Kidney (tissue), 14 donors: ENCODE data around the gene TC2N. TPM values are rescaled to one million over a fixed set of nuclear protein-coding genes. Genes with fewer than 3 reads are reported as not detected.

Experiments used
- DNase-seq, 5 donors: peaks; one replicate each; pipeline ENCODE4 v3.0.0-alpha.2; 2013 to 2020
- FAIRE-seq: peaks from 2 replicates; lab custom pipeline; 2012; peaks lifted over from hg19 to GRCh38; lab: Jason Lieb, UNC
- H3K27ac ChIP-seq, 2 donors: one replicate each; pipeline ENCODE4 v1.7.0; 2013; ENCODE audit warnings: low read depth in 2 of 2, low read length in 2 of 2, inconsistent platforms in 1 of 2
- H3K27me3 ChIP-seq: one replicate; pipeline ENCODE4 v1.7.1; 2013; ENCODE audit warnings: low read length, inconsistent platforms; ENCODE audit not compliant: control insufficient read depth, insufficient read depth
- H3K36me3 ChIP-seq, 3 donors: one replicate each; pipeline versions ENCODE4 v1.7.0 to v1.7.1; 2013; ENCODE audit warnings: low read length in 3 of 3, control low read depth in 1 of 3, inconsistent platforms in 1 of 3; ENCODE audit not compliant: insufficient read depth in 3 of 3, control insufficient read depth in 2 of 3
- H3K4me1 ChIP-seq, 3 donors: one replicate each; pipeline versions ENCODE4 v1.7.0 to v1.7.1; 2013; ENCODE audit warnings: low read length in 3 of 3, inconsistent platforms in 1 of 3, low read depth in 1 of 3; ENCODE audit not compliant: control insufficient read depth in 2 of 3, insufficient read depth in 2 of 3
- H3K4me3 ChIP-seq, 3 donors: one replicate each; pipeline versions ENCODE4 v1.7.0 to v1.8.1; 2013; ENCODE audit warnings: low read length in 3 of 3, control low read depth in 1 of 3, inconsistent platforms in 1 of 3
- H3K9ac ChIP-seq, 3 donors: one replicate each; pipeline versions ENCODE4 v1.7.0 to v1.7.1; 2013; ENCODE audit warnings: low read length in 3 of 3, control low read depth in 1 of 3, inconsistent platforms in 1 of 3
- H3K9me3 ChIP-seq, 3 donors: one replicate each; pipeline versions ENCODE4 v1.7.0 to v1.7.1; 2013; ENCODE audit warnings: low read length in 3 of 3, control low read depth in 1 of 3, inconsistent platforms in 1 of 3; ENCODE audit not compliant: control insufficient read depth in 2 of 3, insufficient read depth in 1 of 3
- CTCF ChIP-seq: IDR thresholded peaks from 3 replicates; pipeline ENCODE4 v1.5.1; 2012; ENCODE audit warnings: mild to moderate bottlenecking, moderate library complexity, borderline replicate concordance; ENCODE audit not compliant: insufficient read depth; ENCODE audit errors: extremely low read depth
- intact Hi-C: fragments of 100-400 bp; cut with DNase I; formaldehyde crosslinking; loops from one replicate; pipeline ENCODE4 v1.11.1; 2022
- polyA plus RNA-seq: library from polyadenylated mRNA; stranded (reverse); fragments of 350-450 nt; fragmentation: Illumina TruSeq; extraction: RNeasy Lipid Tissue Mini Kit (QIAGEN cat#74804); gene quantifications from one replicate; pipeline ENCODE4 v1.2.3, GENCODE V29; 2014; ENCODE audit warnings: low read depth, low replicate concordance; ENCODE audit not compliant: insufficient read depth
- total RNA-seq: library from RNA; stranded (reverse); fragmentation: NEBNext Ultra II Directional; extraction: Animal tissue kit (Norgen Biotek cat#: 25700); gene quantifications from one replicate; pipeline ENCODE4 v1.2.1, GENCODE V29; 2021
- donor health status: control.
- donor health status: control.
- donor health status: control.
- donor health status: control.
- donor health status: control.
- donor health status: DM: yes; HTN: yes; CAD: no.
- donor health status: Normal renal cell carcinoma (clear cell type).

TC2N gene
- total and polyA plus RNA-seq, 2 donors from 2014 or later, result 5.8 to 39.7 TPM

GRCh38 chr14:91774140-91775096, 92.9 kb downstream of the TC2N start:
- FAIRE-seq (no peak), DNase-seq (no peak)
- H3K4me1 ChIP-seq, result no peaks in the 10 kb centered on the region
- H3K9me3 ChIP-seq, result no peaks in the 10 kb centered on the region
- H3K27me3 ChIP-seq, result no peaks in the 10 kb centered on the region
- no peak overlapping the region for H3K4me3 ChIP-seq
- no peaks in the 10 kb centered on the region for H3K36me3 ChIP-seq
- no peak overlapping the region for H3K9ac ChIP-seq
- intact Hi-C loops, result no loop called here
- no peak for TF ChIP-seq CTCF
- H3K27ac ChIP-seq, result no peak overlapping the region

DNA sequence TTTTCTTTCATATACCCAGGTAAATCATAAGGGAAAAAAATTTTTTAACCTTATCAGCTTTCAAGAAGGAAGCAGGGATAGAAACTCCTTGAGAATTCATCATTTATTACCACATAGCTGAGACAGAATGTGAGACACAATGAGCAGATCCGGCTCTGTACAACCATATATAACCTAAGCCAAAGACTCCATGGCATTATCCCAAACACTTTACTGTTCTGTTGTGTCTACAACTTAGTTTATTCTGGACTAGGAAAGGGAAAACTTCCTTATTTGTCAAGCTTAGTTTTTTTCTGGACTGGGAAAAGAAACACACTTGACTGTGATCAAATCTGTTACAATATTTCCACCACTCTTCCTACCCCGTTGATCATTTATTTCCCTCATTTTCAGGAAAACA, 97.2 kb downstream of the TC2N start:
- Histone ChIP-seq H3K4me3 (no peak overlapping the region), H3K9me3 (no peaks in the 10 kb centered on the region), H3K36me3 (no peaks in the 10 kb centered on the region), H3K27ac (no peak overlapping the region), H3K27me3 (no peaks in the 10 kb centered on the region), H3K4me1 (no peaks in the 10 kb centered on the region), H3K9ac (no peak overlapping the region)
- intact Hi-C loops, result no loop called here
- DNase-seq (no peak), FAIRE-seq (no peak)
- TF ChIP-seq CTCF, result no peak

DNA sequence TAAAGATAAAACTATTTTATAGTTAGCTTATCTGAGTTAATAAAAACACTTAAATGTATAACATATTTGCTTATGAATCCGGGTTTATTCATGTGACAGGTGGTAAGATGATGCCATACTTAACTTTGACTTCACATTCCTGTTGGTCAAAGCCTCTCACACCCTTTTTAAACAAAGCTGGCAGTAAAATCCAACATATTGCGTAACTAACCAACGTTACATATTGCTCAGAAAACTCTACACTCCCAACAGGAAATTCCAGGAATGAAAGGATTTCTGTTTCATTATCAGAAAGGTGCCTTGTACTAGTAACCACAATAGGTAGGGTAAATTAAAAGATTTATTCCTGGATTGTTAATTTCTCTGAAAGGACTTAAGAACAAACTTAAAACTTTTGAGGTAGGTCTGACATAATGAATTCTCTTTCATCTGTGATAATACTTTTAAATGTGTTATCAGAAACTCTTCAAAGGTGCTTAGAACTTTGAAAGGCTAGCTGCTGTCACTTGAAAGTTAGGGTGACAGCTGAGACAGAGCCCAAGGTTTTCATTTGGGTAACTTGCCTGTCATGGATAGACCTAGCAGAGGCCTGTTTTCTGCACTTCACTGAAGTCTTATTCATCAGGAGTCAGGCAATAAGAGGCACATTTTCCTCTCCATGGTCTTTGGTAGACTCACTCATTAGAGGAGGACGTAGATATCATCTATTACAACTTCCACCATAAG, 111.6 kb downstream of the TC2N start:
- H3K4me3 ChIP-seq, result no peak overlapping the region
- no peaks in the 10 kb centered on the region for H3K27me3 ChIP-seq
- DNase-seq (no peak), FAIRE-seq (no peak)
- no peak overlapping the region for H3K27ac ChIP-seq
- no peaks in the 10 kb centered on the region for H3K36me3 ChIP-seq
- intact Hi-C loops, result no loop called here
- peaks cover 0 to 4% (median 0%) of the 10 kb centered on the region in 3 donors for H3K9me3 ChIP-seq
- TF ChIP-seq CTCF, result no peak
- peaks cover 0 to 5% (median 3%) of the 10 kb centered on the region in 3 donors for H3K4me1 ChIP-seq
- H3K9ac ChIP-seq, result no peak overlapping the region
